HEK293 (cell line): Measurements from ENCODE around the gene PDIA4.
A peak's percentile ranks its signal among the peaks of the same experiment; 100 is the strongest.

Experiments used
- CTCF ChIA-PET: fragments of 350-600 bp; formaldehyde crosslinking; extraction: SDS; loops from one replicate; lab custom pipeline; 2021; ENCODE audit warnings: antibody characterized with exemption; lab: Yijun Ruan, JAX
- POLR2A ChIA-PET: fragments of 300-600 bp; formaldehyde crosslinking; extraction: SDS; loops from one replicate; lab custom pipeline; 2020; ENCODE audit warnings: antibody characterized with exemption, inconsistent platforms; lab: Yijun Ruan, JAX
- H3K27ac ChIP-seq: fragments of 200-500 bp; sonication (Bioruptor generic); 2 replicates; pipeline ENCODE4 v1.5.1; 2014; ENCODE audit warnings: low read depth, low read length, control low read depth, inconsistent platforms; ENCODE audit errors: extremely low read depth
- H3K36me3 ChIP-seq, 2 experiments: fragments of 200-500 bp in 1 of 2; sonication (Bioruptor generic) in 1 of 2; 1 replicate in 1 of 2; 2 replicates in 1 of 2; pipeline ENCODE4 v1.5.1; 2014 to 2017; ENCODE audit warnings: inconsistent platforms in 2 of 2, low read length in 2 of 2; ENCODE audit not compliant: control insufficient read depth in 2 of 2, insufficient read depth in 1 of 2
- H3K4me1 ChIP-seq: fragments of 200-500 bp; sonication (Bioruptor generic); 2 replicates; pipeline ENCODE4 v1.5.1; 2014; ENCODE audit warnings: mild to moderate bottlenecking, low read length, inconsistent platforms; ENCODE audit not compliant: control insufficient read depth, insufficient read depth
- H3K4me3 ChIP-seq: 2 replicates; pipeline ENCODE4 v1.5.1; 2011; ENCODE audit warnings: low read depth, mild to moderate bottlenecking, control low read depth, low read length, moderate library complexity
- H3K9me3 ChIP-seq: fragments of 200-500 bp; sonication (Bioruptor generic); 2 replicates; pipeline ENCODE4 v1.5.1; 2014; ENCODE audit warnings: low read depth, low read length, inconsistent platforms; ENCODE audit not compliant: control insufficient read depth, insufficient read depth
- HIC1 ChIP-seq: fragments of 450-650 bp; formaldehyde crosslinking; IDR thresholded peaks from 2 replicates; pipeline ENCODE4 v1.5.1; 2016; ENCODE audit warnings: missing biosample characterization, missing genetic modification characterization
- HOXA7 ChIP-seq: sonication (generic); formaldehyde crosslinking; IDR thresholded peaks from 2 replicates; pipeline ENCODE4 v1.8.1; 2022; ENCODE audit warnings: missing genetic modification reagents, borderline replicate concordance
- IKZF3 ChIP-seq: fragments of 450-650 bp; IDR thresholded peaks from 2 replicates; pipeline ENCODE4 v1.5.0; 2018; ENCODE audit warnings: missing biosample characterization, mild to moderate bottlenecking, missing genetic modification characterization, moderate library complexity
- PRDM1 ChIP-seq: fragments of 450-650 bp; formaldehyde crosslinking; IDR thresholded peaks from 2 replicates; pipeline ENCODE4; 2016; ENCODE audit warnings: missing biosample characterization, missing genetic modification characterization
- REPIN1 ChIP-seq: fragments of 450-650 bp; formaldehyde crosslinking; IDR thresholded peaks from 2 replicates; pipeline ENCODE4 v1.5.1; 2017; ENCODE audit warnings: missing biosample characterization, missing genetic modification characterization, low read depth
- ZNF239 ChIP-seq: fragments of 450-650 bp; formaldehyde crosslinking; IDR thresholded peaks from 2 replicates; pipeline ENCODE4 v1.5.1; 2016; ENCODE audit warnings: missing biosample characterization, missing genetic modification characterization
- ZNF24 ChIP-seq: fragments of 450-650 bp; formaldehyde crosslinking; IDR thresholded peaks from 2 replicates; pipeline ENCODE4 v1.5.1; 2016; ENCODE audit warnings: missing biosample characterization, missing genetic modification characterization
- ZNF37A ChIP-seq: fragments of 450-650 bp; IDR thresholded peaks from 2 replicates; pipeline ENCODE4 v1.5.1; 2018; ENCODE audit warnings: missing biosample characterization, missing genetic modification characterization
- ZNF426 ChIP-seq: fragments of 450-650 bp; formaldehyde crosslinking; IDR thresholded peaks from 2 replicates; pipeline ENCODE4 v1.5.1; 2017; ENCODE audit warnings: missing biosample characterization, missing genetic modification characterization, mild to moderate bottlenecking, inconsistent platforms, moderate library complexity
- ZNF488 ChIP-seq: fragments of 450-650 bp; formaldehyde crosslinking; IDR thresholded peaks from 2 replicates; pipeline ENCODE4 v1.5.1; 2016; ENCODE audit warnings: missing biosample characterization, missing genetic modification characterization
- ZNF660 ChIP-seq: fragments of 450-650 bp; IDR thresholded peaks from 2 replicates; pipeline ENCODE4 v1.5.1; 2018; ENCODE audit warnings: missing biosample characterization, mild to moderate bottlenecking, missing genetic modification characterization
- ZNF830 ChIP-seq: fragments of 450-650 bp; IDR thresholded peaks from 2 replicates; pipeline ENCODE4 v1.5.0; 2018; ENCODE audit warnings: missing biosample characterization, missing genetic modification characterization, low read depth, mild to moderate bottlenecking, moderate library complexity
- TF ChIP-seq, protein P1 (sequence below): fragments of 450-650 bp; formaldehyde crosslinking; conservative IDR thresholded peaks from 2 replicates; pipeline ENCODE4 v1.5.1; 2016; ENCODE audit warnings: low read depth, missing biosample characterization, missing genetic modification characterization
- TF ChIP-seq, protein P2 (sequence below): fragments of 450-650 bp; formaldehyde crosslinking; IDR thresholded peaks from 2 replicates; pipeline ENCODE4 v1.5.1; 2016; ENCODE audit warnings: missing biosample characterization, missing genetic modification characterization
- TF ChIP-seq, protein P3 (sequence below): fragments of 450-650 bp; formaldehyde crosslinking; IDR thresholded peaks from 2 replicates; pipeline ENCODE4 v1.5.1; 2017; ENCODE audit warnings: missing biosample characterization, missing genetic modification characterization
- TF ChIP-seq, protein P4 (sequence below): fragments of 450-650 bp; formaldehyde crosslinking; conservative IDR thresholded peaks from 2 replicates; pipeline ENCODE4 v1.5.1; 2016; ENCODE audit warnings: low read depth, missing biosample characterization, missing genetic modification characterization

Gene PDIA4

GRCh38 chr7:148962823-148963582 is 65.3 kb downstream of the PDIA4 start (continued):
- TF ChIP-seq ZNF830, result no peak
- TF ChIP-seq HIC1, result peak; percentile 31; the same call in 1 of the 2 replicates
- TF ChIP-seq IKZF3 (tag by site-specific recombination), result no peak
- no peak for TF ChIP-seq ZNF239 (tag by site-specific recombination)
- TF ChIP-seq, protein P1, sequence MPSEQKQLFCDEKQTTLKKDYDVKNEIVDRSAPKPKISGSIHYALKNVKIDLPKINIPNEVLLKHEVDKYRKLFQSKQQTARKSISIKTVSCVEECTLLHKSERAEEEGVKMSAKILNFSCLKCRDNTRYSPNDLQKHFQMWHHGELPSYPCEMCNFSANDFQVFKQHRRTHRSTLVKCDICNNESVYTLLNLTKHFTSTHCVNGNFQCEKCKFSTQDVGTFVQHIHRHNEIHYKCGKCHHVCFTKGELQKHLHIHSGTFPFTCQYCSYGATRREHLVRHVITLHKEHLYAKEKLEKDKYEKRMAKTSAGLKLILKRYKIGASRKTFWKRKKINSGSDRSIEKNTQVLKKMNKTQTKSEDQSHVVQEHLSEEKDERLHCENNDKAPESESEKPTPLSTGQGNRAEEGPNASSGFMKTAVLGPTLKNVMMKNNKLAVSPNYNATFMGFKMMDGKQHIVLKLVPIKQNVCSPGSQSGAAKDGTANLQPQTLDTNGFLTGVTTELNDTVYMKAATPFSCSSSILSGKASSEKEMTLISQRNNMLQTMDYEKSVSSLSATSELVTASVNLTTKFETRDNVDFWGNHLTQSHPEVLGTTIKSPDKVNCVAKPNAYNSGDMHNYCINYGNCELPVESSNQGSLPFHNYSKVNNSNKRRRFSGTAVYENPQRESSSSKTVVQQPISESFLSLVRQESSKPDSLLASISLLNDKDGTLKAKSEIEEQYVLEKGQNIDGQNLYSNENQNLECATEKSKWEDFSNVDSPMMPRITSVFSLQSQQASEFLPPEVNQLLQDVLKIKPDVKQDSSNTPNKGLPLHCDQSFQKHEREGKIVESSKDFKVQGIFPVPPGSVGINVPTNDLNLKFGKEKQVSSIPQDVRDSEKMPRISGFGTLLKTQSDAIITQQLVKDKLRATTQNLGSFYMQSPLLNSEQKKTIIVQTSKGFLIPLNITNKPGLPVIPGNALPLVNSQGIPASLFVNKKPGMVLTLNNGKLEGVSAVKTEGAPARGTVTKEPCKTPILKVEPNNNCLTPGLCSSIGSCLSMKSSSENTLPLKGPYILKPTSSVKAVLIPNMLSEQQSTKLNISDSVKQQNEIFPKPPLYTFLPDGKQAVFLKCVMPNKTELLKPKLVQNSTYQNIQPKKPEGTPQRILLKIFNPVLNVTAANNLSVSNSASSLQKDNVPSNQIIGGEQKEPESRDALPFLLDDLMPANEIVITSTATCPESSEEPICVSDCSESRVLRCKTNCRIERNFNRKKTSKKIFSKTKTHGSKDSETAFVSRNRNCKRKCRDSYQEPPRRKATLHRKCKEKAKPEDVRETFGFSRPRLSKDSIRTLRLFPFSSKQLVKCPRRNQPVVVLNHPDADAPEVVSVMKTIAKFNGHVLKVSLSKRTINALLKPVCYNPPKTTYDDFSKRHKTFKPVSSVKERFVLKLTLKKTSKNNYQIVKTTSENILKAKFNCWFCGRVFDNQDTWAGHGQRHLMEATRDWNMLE (tag by site-specific recombination), result 0 out of 2 replicates have a peak, but pooled peaks have one; percentile 9
- peak; percentile 59; the same call in 1 of the 2 replicates for TF ChIP-seq ZNF24 (tag by site-specific recombination)
- TF ChIP-seq, protein P2, sequence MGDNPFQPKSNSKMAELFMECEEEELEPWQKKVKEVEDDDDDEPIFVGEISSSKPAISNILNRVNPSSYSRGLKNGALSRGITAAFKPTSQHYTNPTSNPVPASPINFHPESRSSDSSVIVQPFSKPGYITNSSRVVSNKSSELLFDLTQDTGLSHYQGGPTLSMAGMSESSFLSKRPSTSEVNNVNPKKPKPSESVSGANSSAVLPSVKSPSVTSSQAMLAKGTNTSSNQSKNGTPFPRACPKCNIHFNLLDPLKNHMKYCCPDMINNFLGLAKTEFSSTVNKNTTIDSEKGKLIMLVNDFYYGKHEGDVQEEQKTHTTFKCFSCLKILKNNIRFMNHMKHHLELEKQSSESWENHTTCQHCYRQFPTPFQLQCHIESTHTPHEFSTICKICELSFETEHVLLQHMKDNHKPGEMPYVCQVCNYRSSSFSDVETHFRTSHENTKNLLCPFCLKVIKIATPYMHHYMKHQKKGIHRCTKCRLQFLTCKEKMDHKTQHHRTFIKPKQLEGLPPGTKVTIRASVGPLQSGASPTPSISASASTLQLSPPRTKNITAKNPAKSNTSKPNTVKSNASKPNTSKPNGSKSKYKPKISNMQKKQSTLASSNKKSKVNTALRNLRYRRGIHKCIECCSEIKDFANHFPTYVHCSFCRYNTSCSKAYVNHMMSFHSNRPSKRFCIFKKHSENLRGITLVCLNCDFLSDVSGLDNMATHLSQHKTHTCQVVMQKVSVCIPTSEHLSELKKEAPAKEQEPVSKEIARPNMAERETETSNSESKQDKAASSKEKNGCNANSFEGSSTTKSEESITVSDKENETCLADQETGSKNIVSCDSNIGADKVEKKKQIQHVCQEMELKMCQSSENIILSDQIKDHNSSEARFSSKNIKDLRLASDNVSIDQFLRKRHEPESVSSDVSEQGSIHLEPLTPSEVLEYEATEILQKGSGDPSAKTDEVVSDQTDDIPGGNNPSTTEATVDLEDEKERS, result no peak
- TF ChIP-seq ZNF660 (tag by site-specific recombination), result peak; percentile 83
- no peak for TF ChIP-seq ZNF426 (tag by site-specific recombination)

GRCh38 chr7:148962440-148962822 is 65.9 kb downstream of the PDIA4 start:
- Histone ChIP-seq H3K9me3 (no peaks in the 10 kb centered on the region), H3K4me3 (peak overlapping the region; percentile 63), H3K4me1 (no peaks in the 10 kb centered on the region), H3K36me3 (no peaks in the 10 kb centered on the region), H3K27ac (no peak overlapping the region)
- ChIA-PET POLR2A (no interaction called here), CTCF (interaction anchor here (0.5 to 1.6 kb wide), 12 partner anchors 13 to 823 kb away, joined by 3 to 11 read pairs (median 4); no protein-coding TSS in a partner anchor)
- no peak for TF ChIP-seq REPIN1 (tag by site-specific recombination)
- TF ChIP-seq ZNF488 (tag by site-specific recombination), result no peak
- no peak for TF ChIP-seq HOXA7 (CRISPR knock-in tag)
- TF ChIP-seq, protein P3, sequence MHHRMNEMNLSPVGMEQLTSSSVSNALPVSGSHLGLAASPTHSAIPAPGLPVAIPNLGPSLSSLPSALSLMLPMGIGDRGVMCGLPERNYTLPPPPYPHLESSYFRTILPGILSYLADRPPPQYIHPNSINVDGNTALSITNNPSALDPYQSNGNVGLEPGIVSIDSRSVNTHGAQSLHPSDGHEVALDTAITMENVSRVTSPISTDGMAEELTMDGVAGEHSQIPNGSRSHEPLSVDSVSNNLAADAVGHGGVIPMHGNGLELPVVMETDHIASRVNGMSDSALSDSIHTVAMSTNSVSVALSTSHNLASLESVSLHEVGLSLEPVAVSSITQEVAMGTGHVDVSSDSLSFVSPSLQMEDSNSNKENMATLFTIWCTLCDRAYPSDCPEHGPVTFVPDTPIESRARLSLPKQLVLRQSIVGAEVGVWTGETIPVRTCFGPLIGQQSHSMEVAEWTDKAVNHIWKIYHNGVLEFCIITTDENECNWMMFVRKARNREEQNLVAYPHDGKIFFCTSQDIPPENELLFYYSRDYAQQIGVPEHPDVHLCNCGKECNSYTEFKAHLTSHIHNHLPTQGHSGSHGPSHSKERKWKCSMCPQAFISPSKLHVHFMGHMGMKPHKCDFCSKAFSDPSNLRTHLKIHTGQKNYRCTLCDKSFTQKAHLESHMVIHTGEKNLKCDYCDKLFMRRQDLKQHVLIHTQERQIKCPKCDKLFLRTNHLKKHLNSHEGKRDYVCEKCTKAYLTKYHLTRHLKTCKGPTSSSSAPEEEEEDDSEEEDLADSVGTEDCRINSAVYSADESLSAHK (tag by site-specific recombination), result peak; percentile 27
- TF ChIP-seq PRDM1, result peak; percentile 92; the same call in 1 of the 2 replicates
- TF ChIP-seq, protein P4, sequence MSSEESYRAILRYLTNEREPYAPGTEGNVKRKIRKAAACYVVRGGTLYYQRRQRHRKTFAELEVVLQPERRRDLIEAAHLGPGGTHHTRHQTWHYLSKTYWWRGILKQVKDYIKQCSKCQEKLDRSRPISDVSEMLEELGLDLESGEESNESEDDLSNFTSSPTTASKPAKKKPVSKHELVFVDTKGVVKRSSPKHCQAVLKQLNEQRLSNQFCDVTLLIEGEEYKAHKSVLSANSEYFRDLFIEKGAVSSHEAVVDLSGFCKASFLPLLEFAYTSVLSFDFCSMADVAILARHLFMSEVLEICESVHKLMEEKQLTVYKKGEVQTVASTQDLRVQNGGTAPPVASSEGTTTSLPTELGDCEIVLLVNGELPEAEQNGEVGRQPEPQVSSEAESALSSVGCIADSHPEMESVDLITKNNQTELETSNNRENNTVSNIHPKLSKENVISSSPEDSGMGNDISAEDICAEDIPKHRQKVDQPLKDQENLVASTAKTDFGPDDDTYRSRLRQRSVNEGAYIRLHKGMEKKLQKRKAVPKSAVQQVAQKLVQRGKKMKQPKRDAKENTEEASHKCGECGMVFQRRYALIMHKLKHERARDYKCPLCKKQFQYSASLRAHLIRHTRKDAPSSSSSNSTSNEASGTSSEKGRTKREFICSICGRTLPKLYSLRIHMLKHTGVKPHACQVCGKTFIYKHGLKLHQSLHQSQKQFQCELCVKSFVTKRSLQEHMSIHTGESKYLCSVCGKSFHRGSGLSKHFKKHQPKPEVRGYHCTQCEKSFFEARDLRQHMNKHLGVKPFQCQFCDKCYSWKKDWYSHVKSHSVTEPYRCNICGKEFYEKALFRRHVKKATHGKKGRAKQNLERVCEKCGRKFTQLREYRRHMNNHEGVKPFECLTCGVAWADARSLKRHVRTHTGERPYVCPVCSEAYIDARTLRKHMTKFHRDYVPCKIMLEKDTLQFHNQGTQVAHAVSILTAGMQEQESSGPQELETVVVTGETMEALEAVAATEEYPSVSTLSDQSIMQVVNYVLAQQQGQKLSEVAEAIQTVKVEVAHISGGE (tag by site-specific recombination), result no peak
- TF ChIP-seq ZNF37A (tag by site-specific recombination), result no peak
